Measurements from ENCODE around the gene PLEKHG5. TPM values are rescaled to one million over a fixed set of nuclear protein-coding genes. Genes with fewer than 3 reads are reported as not detected.

Gene PLEKHG5
- total RNA-seq, 1 donor = 5.1 TPM

- TF ChIP-seq CTCF (IDR thresholded peaks at IDR 0.05; ENCODE audit: insufficient read depth, low read length) = no peak
- H3K4me3 ChIP-seq (ENCODE audit: low read depth, low read length) = no peak overlapping the region
- no peak for DNase-seq (ENCODE audit: low read depth)
These were observed 16.8 kb upstream of the PLEKHG5 start for GRCh38 chr1:6508154-6508815.

- TF ChIP-seq CTCF (IDR thresholded peaks at IDR 0.05; ENCODE audit: insufficient read depth, low read length) = no peak
- DNase-seq (ENCODE audit: low read depth) = peak; percentile 38
These were observed 16.0 kb upstream of the PLEKHG5 start for GRCh38 chr1:6507461-6507911.

GRCh38 chr1:6507037-6507428 lies 15.6 kb upstream of the PLEKHG5 start:
- TF ChIP-seq CTCF (IDR thresholded peaks at IDR 0.05; ENCODE audit: insufficient read depth, low read length) = no peak
- no peak for DNase-seq (ENCODE audit: low read depth)
- H3K4me3 ChIP-seq (ENCODE audit: low read depth, low read length) = no peak overlapping the region

More at GRCh38 chr1:6507461-6507911, 16.0 kb upstream of the PLEKHG5 start:
- no peak overlapping the region for H3K4me3 ChIP-seq (ENCODE audit: low read depth, low read length)

GRCh38 chr1:6506210-6507036 lies 15.0 kb upstream of the PLEKHG5 start:
- DNase-seq (ENCODE audit: low read depth) = no peak
- H3K4me3 ChIP-seq (ENCODE audit: low read depth, low read length) = no peak overlapping the region
- TF ChIP-seq CTCF (IDR thresholded peaks at IDR 0.05; ENCODE audit: insufficient read depth, low read length) = no peak

GRCh38 chr1:6505367-6506209 lies 14.1 kb upstream of the PLEKHG5 start:
- no peak for TF ChIP-seq CTCF (IDR thresholded peaks at IDR 0.05; ENCODE audit: insufficient read depth, low read length)
- H3K4me3 ChIP-seq (ENCODE audit: low read depth, low read length) = no peak overlapping the region
- no peak for DNase-seq (ENCODE audit: low read depth)

GRCh38 chr1:6504887-6505286 lies 13.4 kb upstream of the PLEKHG5 start:
- TF ChIP-seq CTCF (IDR thresholded peaks at IDR 0.05; ENCODE audit: insufficient read depth, low read length) = no peak

More at GRCh38 chr1:6504887-6505286, 13.4 kb upstream of the PLEKHG5 start:
- H3K4me3 ChIP-seq (ENCODE audit: low read depth, low read length) = no peak overlapping the region
- DNase-seq (ENCODE audit: low read depth) = no peak
